GM18951 (cell line): Measurements from ENCODE around the gene RTN1.

ENCODE experiments used
- POLR2A ChIP-seq: IDR thresholded peaks from 4 replicates; pipeline ENCODE4 v1.6.1; 2011; ENCODE audit warnings: mild to moderate bottlenecking; ENCODE audit not compliant: insufficient read length, insufficient read depth; ENCODE audit errors: extremely low read depth
- in situ Hi-C: fragments of 300-500 bp; cut with MboI; formaldehyde crosslinking; loops from one replicate; pipeline ENCODE4 v1.12.0; 2022; ENCODE audit warnings: low sequenced_read_pairs, mixed read lengths, inconsistent platforms; ENCODE audit not compliant: unreplicated experiment

Gene RTN1

DNA sequence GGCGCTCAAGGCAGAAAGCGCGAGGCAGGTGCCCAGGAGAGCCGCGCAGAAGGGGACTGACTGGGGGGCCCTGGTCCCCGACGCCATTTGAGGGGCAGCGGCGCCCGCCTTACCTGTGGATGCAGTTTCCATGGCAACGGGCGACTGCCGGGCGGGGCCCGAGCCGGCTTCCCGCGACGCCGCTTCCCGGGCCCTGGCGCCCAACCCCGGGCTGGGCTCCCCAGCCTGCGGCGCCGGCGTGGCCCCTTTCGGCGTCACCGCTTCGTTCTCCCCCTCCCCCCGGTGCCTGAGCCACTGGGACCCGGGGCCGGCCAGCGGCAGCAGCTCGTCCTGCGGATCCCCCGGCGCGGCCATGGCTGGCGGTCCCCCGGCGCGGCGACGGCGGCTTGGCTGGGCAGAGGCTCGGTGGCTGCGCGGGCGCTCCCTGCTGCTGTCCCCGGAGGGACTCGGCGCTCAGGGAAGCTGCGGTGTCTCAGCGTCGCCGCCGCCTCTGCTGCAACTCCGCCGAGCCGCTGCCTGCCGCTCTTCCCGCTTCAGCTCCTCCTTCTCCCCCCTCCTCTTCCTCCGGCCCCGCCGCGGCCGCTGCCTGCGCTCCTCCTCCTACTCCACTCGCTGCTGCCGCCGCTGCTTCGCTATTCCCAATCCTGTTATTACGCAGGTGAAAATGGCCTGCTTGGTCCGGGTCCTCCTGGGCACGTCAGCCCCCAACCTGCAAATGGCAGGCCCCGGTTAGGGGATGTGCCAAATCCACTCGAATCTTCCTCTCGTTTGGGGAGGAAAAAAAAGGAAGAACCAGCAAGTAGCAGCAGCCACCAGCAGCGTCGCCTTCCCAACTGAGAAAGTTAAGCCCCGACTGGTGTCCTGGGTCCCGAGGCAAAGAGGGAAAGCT is at the start of gene RTN1:
TSS of gene RTN1 (minus strand) at position 500 of the 889 bp plus-strand sequence. CDS start at position 354, 146 bp downstream.
- TF ChIP-seq POLR2A = no peak
- in situ Hi-C loops = no loop called here

DNA sequence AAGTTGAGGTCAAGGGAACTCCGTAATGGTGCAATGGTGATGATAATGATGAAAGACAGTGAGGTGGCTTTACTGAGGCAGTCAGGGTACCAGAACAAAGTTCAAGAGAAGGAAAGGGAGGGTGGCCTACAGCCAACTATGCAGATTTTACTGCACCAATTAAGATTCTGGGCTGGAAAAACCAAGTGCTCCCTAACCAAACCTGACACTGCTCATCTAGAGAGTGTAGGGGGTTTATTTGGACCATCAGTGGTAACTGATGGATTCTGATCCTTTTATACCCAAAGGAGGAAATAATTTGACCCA is 49.8 kb upstream of the RTN1 start:
- in situ Hi-C loops = no loop called here
- no peak for TF ChIP-seq POLR2A

DNA sequence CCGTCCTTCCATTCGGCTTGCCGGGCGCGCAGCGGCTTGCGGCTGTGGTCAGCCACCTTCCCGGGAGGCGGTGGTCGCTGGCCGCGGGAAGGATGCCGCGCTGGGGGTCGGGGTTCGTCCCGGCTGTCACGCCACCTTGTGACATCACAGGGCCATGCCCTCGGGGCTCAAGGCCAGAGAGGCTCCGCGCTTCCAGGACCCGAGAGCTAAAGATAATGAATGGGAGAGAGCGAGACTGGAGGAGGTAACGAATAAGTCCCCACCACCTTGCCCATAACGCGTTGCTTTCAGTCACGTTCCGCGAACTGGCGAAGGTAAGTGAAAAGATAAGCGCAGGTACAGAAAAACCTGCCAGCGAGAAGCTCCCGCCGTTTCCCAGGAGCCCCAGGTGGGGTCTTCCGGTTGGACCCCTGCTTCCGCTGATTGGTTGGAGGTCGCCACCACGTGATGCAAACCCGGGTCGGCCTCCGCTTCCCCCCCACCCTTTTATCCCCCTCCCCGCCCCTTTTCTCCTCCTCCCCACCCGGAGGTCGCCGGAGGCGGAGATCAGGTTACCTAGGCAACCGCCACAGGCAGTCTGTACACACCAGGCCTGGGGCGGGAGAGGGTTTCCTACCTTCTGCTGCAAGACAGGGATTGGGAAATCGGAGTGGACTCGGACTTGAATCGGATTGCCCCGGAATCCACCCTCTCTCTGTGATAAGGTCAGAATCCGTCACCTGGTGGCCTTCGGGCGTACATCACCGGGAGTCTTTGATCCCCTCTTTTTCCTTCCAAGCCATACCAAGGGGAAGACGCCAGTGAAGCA is 49.2 kb upstream of the RTN1 start, which contains the start of gene LRRC9:
TSS of gene LRRC9 (plus strand) at position 575 of the 808 bp plus-strand sequence.
- no peak for TF ChIP-seq POLR2A
- in situ Hi-C loops = loop anchor here (10.0 kb wide), 1 partner anchor 285 kb away; no protein-coding TSS in a partner anchor

- in situ Hi-C loops = loop anchor here (10.0 kb wide), 1 partner anchor 284 kb away; no protein-coding TSS in a partner anchor
- TF ChIP-seq POLR2A = no peak
Observed at GRCh38 chr14:59918824-59919569, 48.4 kb upstream of the RTN1 start.

DNA sequence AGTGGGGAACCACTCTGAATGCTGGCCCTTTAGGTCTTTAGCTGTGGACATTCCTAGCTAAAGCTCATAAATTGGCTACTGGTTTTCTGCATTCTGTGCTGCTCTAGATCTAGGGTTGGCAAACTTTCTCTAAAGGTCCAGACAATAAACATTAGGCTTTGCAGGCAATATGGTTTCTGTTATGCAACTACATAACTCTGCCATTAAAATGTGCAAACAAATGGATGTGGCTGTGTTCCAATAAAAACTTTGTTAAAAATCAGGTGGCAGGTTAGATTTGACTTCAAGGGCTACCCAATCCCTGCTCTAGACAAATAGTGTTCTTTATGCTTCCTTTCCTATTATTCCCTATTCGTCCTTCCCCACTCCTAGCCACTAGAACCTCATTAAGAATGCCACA is 42.6 kb upstream of the RTN1 start:
- TF ChIP-seq POLR2A = no peak
- in situ Hi-C loops = loop anchor here (10.0 kb wide), 1 partner anchor 278 kb away; no protein-coding TSS in a partner anchor

GRCh38 chr14:59912443-59912842 is 41.9 kb upstream of the RTN1 start:
- TF ChIP-seq POLR2A = no peak
- in situ Hi-C loops = loop anchor here (10.0 kb wide), 1 partner anchor 278 kb away; no protein-coding TSS in a partner anchor

- in situ Hi-C loops = no loop called here
- TF ChIP-seq POLR2A = no peak
Observed at GRCh38 chr14:59905188-59905587, 34.6 kb upstream of the RTN1 start.

DNA sequence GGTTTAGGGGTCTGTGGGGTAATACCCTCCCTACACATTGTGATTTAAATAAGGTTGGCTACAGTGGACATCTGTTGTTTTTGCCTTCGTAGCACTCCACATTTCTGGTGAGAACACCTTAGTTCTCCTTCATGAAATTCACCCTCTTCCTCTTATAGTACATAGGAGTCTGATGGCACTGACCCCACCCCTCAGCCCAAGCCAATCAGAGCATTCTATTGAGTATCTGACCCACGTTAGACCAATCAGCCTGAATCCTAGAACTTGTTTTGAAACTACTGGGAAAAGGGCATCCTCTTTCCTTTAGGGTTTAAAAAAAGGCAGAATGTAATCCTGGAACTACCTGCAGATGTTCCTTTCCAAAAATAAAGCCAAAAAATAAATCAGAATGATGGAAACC is 33.6 kb upstream of the RTN1 start:
- in situ Hi-C loops = no loop called here
- no peak for TF ChIP-seq POLR2A

DNA sequence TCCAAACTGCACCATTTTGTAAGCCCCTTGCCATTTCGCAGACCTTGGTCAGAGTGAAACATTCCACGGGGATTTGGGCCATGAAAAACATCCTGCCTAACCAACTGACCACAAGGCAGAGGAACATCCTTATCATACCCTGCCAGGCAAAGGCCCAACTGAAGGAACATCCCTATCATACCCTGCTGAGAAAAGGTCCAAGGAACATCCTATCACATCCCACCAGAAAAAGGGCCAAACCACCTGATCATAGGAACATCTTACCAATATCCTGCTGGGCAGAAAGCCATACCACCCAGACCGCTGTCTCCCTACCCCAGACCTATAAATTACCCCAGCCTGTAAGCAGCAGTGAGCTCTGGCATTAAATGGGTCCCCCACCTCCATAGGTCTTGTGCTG is 30.0 kb upstream of the RTN1 start:
- no peak for TF ChIP-seq POLR2A
- in situ Hi-C loops = no loop called here

GRCh38 chr14:59897757-59898383 is 27.3 kb upstream of the RTN1 start:
- in situ Hi-C loops = no loop called here
- no peak for TF ChIP-seq POLR2A

DNA sequence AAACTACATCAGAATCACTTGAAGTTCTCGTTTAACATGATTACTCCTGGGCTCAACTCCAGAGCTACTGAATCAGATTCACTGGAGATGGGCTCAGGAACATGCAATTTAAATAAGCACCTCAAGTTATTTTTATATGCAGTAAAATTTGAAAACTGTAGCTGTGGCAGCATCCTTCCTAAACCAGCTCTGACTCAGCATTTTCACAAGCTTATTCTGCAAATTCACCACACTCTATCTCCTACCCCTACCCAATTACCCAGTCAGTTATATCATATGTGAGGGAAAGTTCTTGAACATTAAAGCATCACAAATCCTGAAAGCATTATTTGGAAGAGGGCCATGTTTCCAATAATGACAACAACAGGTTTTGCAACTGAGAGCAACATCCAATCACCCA is 25.1 kb upstream of the RTN1 start:
- TF ChIP-seq POLR2A = no peak
- in situ Hi-C loops = no loop called here

GRCh38 chr14:59890676-59891075 is 20.1 kb upstream of the RTN1 start:
- in situ Hi-C loops = no loop called here
- TF ChIP-seq POLR2A = no peak

- in situ Hi-C loops = no loop called here
- no peak for TF ChIP-seq POLR2A
Observed at GRCh38 chr14:59882957-59883356, 12.4 kb upstream of the RTN1 start.

DNA sequence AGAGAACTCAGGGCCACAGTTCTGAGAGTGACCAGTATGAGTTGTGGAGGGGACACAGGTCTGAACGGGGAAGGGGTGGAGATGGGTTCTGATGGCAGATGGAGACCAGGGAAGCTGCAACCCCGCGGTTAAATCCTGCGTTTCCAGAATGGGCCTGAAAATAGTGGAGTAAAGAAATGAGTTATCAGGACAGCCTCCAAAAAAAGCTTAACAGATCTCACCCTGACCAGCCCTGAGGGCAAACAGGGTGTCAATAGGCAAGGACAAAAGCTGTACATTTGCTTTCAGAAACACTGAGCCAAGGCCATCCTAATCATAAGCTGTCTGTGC is 555 bp upstream of the RTN1 start:
- no peak for TF ChIP-seq POLR2A
- in situ Hi-C loops = no loop called here
